ENCODE measurements around the gene RASAL2.

DNA sequence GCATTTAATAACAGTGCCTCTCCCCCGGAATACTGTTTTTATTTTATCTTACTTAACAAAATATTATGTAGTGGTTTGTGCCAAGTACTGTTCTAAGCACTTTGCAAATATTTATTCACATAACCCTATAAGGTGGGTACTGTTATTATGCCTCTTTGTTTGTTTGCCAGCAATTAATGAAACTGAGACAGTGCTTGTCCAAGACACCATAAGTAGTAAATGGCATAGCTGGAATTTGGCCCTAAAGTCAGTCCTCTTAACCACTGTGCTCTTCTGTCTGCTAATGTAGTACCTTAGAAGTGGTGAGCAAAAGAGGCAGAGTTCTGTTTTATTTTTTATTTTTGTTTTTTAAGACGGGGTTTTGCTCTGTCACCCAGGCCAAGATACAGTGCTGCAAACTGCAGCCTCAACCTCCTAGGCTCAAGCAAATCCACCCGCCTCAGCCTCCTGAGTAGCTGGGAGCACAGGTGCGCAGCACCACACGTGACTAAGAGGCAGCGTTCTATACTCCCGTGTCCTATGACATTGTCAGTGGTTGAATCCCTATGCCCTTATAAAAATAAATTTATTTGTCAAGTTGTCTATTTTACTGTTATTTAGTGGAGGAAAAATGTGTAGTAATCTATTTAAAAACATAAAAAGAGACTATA, 237.1 kb downstream of the RASAL2 start:
- TF ChIP-seq, protein P1, sequence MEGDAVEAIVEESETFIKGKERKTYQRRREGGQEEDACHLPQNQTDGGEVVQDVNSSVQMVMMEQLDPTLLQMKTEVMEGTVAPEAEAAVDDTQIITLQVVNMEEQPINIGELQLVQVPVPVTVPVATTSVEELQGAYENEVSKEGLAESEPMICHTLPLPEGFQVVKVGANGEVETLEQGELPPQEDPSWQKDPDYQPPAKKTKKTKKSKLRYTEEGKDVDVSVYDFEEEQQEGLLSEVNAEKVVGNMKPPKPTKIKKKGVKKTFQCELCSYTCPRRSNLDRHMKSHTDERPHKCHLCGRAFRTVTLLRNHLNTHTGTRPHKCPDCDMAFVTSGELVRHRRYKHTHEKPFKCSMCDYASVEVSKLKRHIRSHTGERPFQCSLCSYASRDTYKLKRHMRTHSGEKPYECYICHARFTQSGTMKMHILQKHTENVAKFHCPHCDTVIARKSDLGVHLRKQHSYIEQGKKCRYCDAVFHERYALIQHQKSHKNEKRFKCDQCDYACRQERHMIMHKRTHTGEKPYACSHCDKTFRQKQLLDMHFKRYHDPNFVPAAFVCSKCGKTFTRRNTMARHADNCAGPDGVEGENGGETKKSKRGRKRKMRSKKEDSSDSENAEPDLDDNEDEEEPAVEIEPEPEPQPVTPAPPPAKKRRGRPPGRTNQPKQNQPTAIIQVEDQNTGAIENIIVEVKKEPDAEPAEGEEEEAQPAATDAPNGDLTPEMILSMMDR (IDR thresholded peaks at IDR 0.05): no peak
- TF ChIP-seq POLR2A (IDR thresholded peaks at IDR 0.05): no peak

Data from adrenal gland (tissue), 5 donors.